ENCODE measurements around the gene BOD1L1.

DNA sequence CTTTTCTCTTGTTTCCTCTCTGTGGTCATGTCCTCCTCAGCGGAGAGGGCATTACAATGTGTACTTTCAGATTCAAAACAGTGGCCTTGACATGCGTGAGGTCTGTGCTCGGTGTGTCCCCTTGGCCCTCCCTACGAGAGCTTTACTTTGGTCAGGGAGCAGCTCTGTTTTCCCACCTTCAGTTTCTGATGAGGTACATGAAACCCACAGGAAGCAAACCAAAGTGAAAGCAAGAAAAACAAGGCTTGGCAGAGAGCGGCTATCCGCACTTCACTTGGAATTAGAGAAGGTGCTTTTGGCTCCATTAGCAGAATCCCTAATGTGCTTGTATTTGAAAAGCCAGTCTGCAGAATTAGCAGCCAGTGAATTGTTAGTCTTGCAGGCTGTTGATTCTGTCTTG lies 19.5 kb upstream of the BOD1L1 start:
- TF ChIP-seq POLR2A (IDR thresholded peaks at IDR 0.05): no peak
- TF ChIP-seq CTCF (IDR thresholded peaks at IDR 0.05): no peak
- no peak for TF ChIP-seq EP300 (IDR thresholded peaks at IDR 0.05)

Measured in ovary (tissue), 3 donors.